Keratinocyte (primary cell): ENCODE measurements around the gene MPND. TPM values are rescaled to one million over a fixed set of nuclear protein-coding genes. Genes with fewer than 3 reads are reported as not detected.

Experiments used
- DNase-seq: peaks from one replicate; pipeline ENCODE4 v3.0.0-alpha.2; 2011; ENCODE audit warnings: low read depth, missing footprints, low spot score
- FAIRE-seq: peaks from 2 replicates; lab custom pipeline; 2011; peaks lifted over from hg19 to GRCh38; lab: Jason Lieb, UNC
- H2AFZ ChIP-seq: 2 replicates; pipeline ENCODE4 v1.6.0; 2012; ENCODE audit warnings: low read length, control low read depth, inconsistent platforms; ENCODE audit not compliant: control insufficient read depth
- H3K27ac ChIP-seq: 2 replicates; pipeline ENCODE4 v1.5.1; 2011; ENCODE audit warnings: low read length; ENCODE audit not compliant: control insufficient read depth, insufficient read depth
- H3K27me3 ChIP-seq: 3 replicates; pipeline ENCODE4 v1.6.0; 2011; ENCODE audit warnings: low read length; ENCODE audit not compliant: control insufficient read depth, insufficient read depth; ENCODE audit errors: extremely low read depth
- H3K36me3 ChIP-seq, 2 experiments: 2 replicates in 1 of 2; 3 replicates in 1 of 2; pipeline ENCODE4 v1.5.1; 2011; ENCODE audit warnings: low read length in 2 of 2, mild to moderate bottlenecking in 1 of 2; ENCODE audit not compliant: control insufficient read depth in 2 of 2, insufficient read depth in 2 of 2; ENCODE audit errors: extremely low read depth in 1 of 2
- H3K4me1 ChIP-seq: 3 replicates; pipeline ENCODE4 v1.5.1; 2011; ENCODE audit warnings: low read length; ENCODE audit not compliant: control insufficient read depth, insufficient read depth; ENCODE audit errors: extremely low read depth
- H3K4me2 ChIP-seq: 3 replicates; pipeline ENCODE4 v1.6.0; 2011; ENCODE audit warnings: low read depth, low read length; ENCODE audit not compliant: control insufficient read depth, insufficient read depth; ENCODE audit errors: extremely low read depth
- H3K4me3 ChIP-seq, 3 experiments: fragments of 200-600 bp in 1 of 3; sonication (generic) in 1 of 3; 2 replicates in 2 of 3; 3 replicates in 1 of 3; pipeline ENCODE4 v1.5.1; 2011 to 2016; ENCODE audit warnings: low read length in 3 of 3, mild to moderate bottlenecking in 3 of 3, control low read depth in 2 of 3, inconsistent platforms in 1 of 3, low read depth in 1 of 3, mixed read lengths in 1 of 3, mixed run types in 1 of 3, moderate library complexity in 1 of 3; ENCODE audit not compliant: control insufficient read depth in 2 of 3, insufficient read depth in 2 of 3; ENCODE audit errors: extremely low read depth in 1 of 3
- H3K79me2 ChIP-seq: 2 replicates; pipeline ENCODE4 v1.6.0; 2012; ENCODE audit warnings: low read length; ENCODE audit not compliant: control insufficient read depth, insufficient read depth
- H3K9ac ChIP-seq: 3 replicates; pipeline ENCODE4 v1.6.0; 2011; ENCODE audit warnings: low read length; ENCODE audit not compliant: control insufficient read depth, insufficient read depth; ENCODE audit errors: extremely low read depth
- H3K9me1 ChIP-seq: 3 replicates; pipeline ENCODE4 v1.6.0; 2011; ENCODE audit warnings: low read length; ENCODE audit not compliant: control insufficient read depth, insufficient read depth; ENCODE audit errors: extremely low read depth
- H3K9me3 ChIP-seq: 2 replicates; pipeline ENCODE4 v1.5.1; 2012; ENCODE audit warnings: low read depth, low read length; ENCODE audit not compliant: control insufficient read depth
- H4K20me1 ChIP-seq: 3 replicates; pipeline ENCODE4 v1.6.0; 2011; ENCODE audit warnings: low read length; ENCODE audit not compliant: control insufficient read depth, insufficient read depth; ENCODE audit errors: extremely low read depth
- CTCF ChIP-seq, 3 experiments: IDR thresholded peaks in 1 of 3; conservative IDR thresholded peaks in 1 of 3; optimal IDR thresholded peaks in 1 of 3; 2 replicates in 2 of 3; 3 replicates in 1 of 3; pipeline versions ENCODE3 to v1.5.1; 2011; ENCODE audit warnings: low read length in 3 of 3, mild to moderate bottlenecking in 3 of 3, moderate library complexity in 2 of 3, control low read depth in 1 of 3, inconsistent platforms in 1 of 3; ENCODE audit not compliant: insufficient read depth in 2 of 3; ENCODE audit errors: extremely low read depth in 1 of 3
- EZH2 ChIP-seq: IDR thresholded peaks from one replicate; pipeline ENCODE4 v1.6.1; 2012; ENCODE audit warnings: inconsistent platforms, mild to moderate bottlenecking, low read length, moderate library complexity
- dilution Hi-C: fragments of 300-500 bp; cut with MboI; formaldehyde crosslinking; loops from one replicate; pipeline ENCODE4 v1.7.0; 2020; ENCODE audit warnings: low sequenced_read_pairs; ENCODE audit not compliant: extremely low pct_ligation_motif_present
- polyA plus RNA-seq, 5 experiments: library from polyadenylated mRNA; depleted of rRNA in 3 of 5; stranded (reverse) in 3 of 5; stranded (forward) in 1 of 5; unstranded in 1 of 5; fragments of >200 nt; gene quantifications; 1 replicate in 1 of 5; 2 replicates in 3 of 5; 3 replicates in 1 of 5; pipeline versions ENCODE4 v1.2.1 to v1.2.3, GENCODE V29; 2011 to 2012; ENCODE audit warnings: missing spikeins in 2 of 5, low read depth in 1 of 5, low replicate concordance in 1 of 5

The MPND gene
- polyA plus RNA-seq, 1 donor (not counting 4 experiments of a cell fraction or from before 2014, with no cell fraction given): 4.2 TPM

- Histone ChIP-seq H3K9me3 (no peaks in the 10 kb centered on the region), H3K27me3 (no peaks in the 10 kb centered on the region), H3K4me3 (no peak overlapping the region), H2AFZ (no peak overlapping the region), H3K9ac (no peak overlapping the region), H3K79me2 (peaks cover 73% of the 10 kb centered on the region), H3K36me3 (peaks cover 10 to 12% of the 10 kb centered on the region in 2 experiments), H3K4me2 (no peak overlapping the region), H3K4me1 (peaks cover 59% of the 10 kb centered on the region), H3K27ac (no peak overlapping the region), H4K20me1 (peaks cover 10% of the 10 kb centered on the region), H3K9me1 (peaks cover 8% of the 10 kb centered on the region)
- TF ChIP-seq CTCF (optimal IDR thresholded peaks at IDR 0.05 in 1 of 3, IDR thresholded peaks at IDR 0.05 in 1 of 3, conservative IDR thresholded peaks at IDR 0.05 in 1 of 3; ENCODE audit: extremely low read depth in 1 of 3, insufficient read depth in 2 of 3, low read length in 3 of 3): no peak
- dilution Hi-C loops: no loop called here
- DNase-seq (no peak), FAIRE-seq (no peak)
Measured at GRCh38 chr19:4372165-4373012, 29.0 kb downstream of the MPND start.

GRCh38 chr19:4373013-4373367, 29.6 kb downstream of the MPND start:
- no peak for DNase-seq
- FAIRE-seq: no peak

More at GRCh38 chr19:4373013-4373367, 29.6 kb downstream of the MPND start:
- Histone ChIP-seq H3K9me3 (no peaks in the 10 kb centered on the region), H3K9ac (no peak overlapping the region), H3K4me3 (no peak overlapping the region), H3K27ac (no peak overlapping the region), H3K27me3 (no peaks in the 10 kb centered on the region), H3K36me3 (peaks cover 5 to 7% of the 10 kb centered on the region in 2 experiments), H3K4me1 (peaks cover 65% of the 10 kb centered on the region), H3K4me2 (no peak overlapping the region), H2AFZ (no peak overlapping the region), H3K9me1 (peaks cover 8% of the 10 kb centered on the region), H3K79me2 (peaks cover 73% of the 10 kb centered on the region), H4K20me1 (peaks cover 10% of the 10 kb centered on the region)
- no peak for TF ChIP-seq CTCF (optimal IDR thresholded peaks at IDR 0.05 in 1 of 3, IDR thresholded peaks at IDR 0.05 in 1 of 3, conservative IDR thresholded peaks at IDR 0.05 in 1 of 3; ENCODE audit: extremely low read depth in 1 of 3, insufficient read depth in 2 of 3, low read length in 3 of 3)
- TF ChIP-seq EZH2: no peak
- dilution Hi-C loops: no loop called here
